HL-60 (cell line): Measurements from ENCODE around the gene JAML.

Experiments
- DNase-seq, 2 experiments: peaks; one replicate each; pipeline ENCODE4 v3.0.0-alpha.2; 2010 to 2020; ENCODE audit warnings: low read depth in 1 of 2, low spot score in 1 of 2
- H3K27ac ChIP-seq: fragments of 250-450 bp; sonication (Bioruptor Pico); replicated peaks from 2 replicates; pipeline ENCODE4 v1.5.1; 2020; ENCODE audit warnings: mild to moderate bottlenecking, moderate library complexity
- H3K27me3 ChIP-seq: fragments of 250-450 bp; sonication (Bioruptor Pico); 2 replicates; pipeline ENCODE4 v1.5.1; 2021; ENCODE audit warnings: mild to moderate bottlenecking, moderate library complexity; ENCODE audit not compliant: insufficient read depth, poor library complexity, severe bottlenecking
- H3K4me3 ChIP-seq: replicated peaks from 2 replicates; pipeline ENCODE4 v1.5.1; 2011; ENCODE audit warnings: mild to moderate bottlenecking, control low read depth, low read length; ENCODE audit not compliant: insufficient read depth
- CTCF ChIP-seq: IDR thresholded peaks from one replicate; pipeline ENCODE4 v1.5.1; 2011; ENCODE audit warnings: low read length, control low read depth, inconsistent platforms; ENCODE audit not compliant: insufficient read depth
- GABPA ChIP-seq: IDR thresholded peaks from 2 replicates; pipeline ENCODE4 v1.6.1; 2012; ENCODE audit warnings: low read depth
- POLR2AphosphoS5 ChIP-seq: IDR thresholded peaks from 2 replicates; pipeline ENCODE4 v1.6.1; 2012; ENCODE audit warnings: low read depth
- REST ChIP-seq: IDR thresholded peaks from 2 replicates; pipeline ENCODE4 v1.6.1; 2012; ENCODE audit warnings: low read depth; ENCODE audit not compliant: insufficient replicate concordance
- SPI1 ChIP-seq: IDR thresholded peaks from 2 replicates; pipeline ENCODE4 v1.6.1; 2012; ENCODE audit warnings: low read depth, mild to moderate bottlenecking, borderline replicate concordance

JAML gene

GRCh38 chr11:118263695-118264568, 39.1 kb upstream of the JAML start, which contains the start of gene MPZL2:
TSS of gene MPZL2 (minus strand) at chr11:118264297. CDS start at chr11:118264153, 144 bp downstream.
- no peak for DNase-seq
- no peak for TF ChIP-seq POLR2AphosphoS5
- no peak for TF ChIP-seq REST
- no peak for TF ChIP-seq CTCF
- TF ChIP-seq GABPA: no peak
- no peak for TF ChIP-seq SPI1
- Histone ChIP-seq H3K27me3 (no peaks in the 10 kb centered on the region), H3K4me3 (no peak within 1 kb of the TSS), H3K27ac (no peak within 1 kb of the TSS)

- no peak for TF ChIP-seq REST
- no peak for TF ChIP-seq CTCF
- no peak for TF ChIP-seq GABPA
- TF ChIP-seq SPI1: no peak
- TF ChIP-seq POLR2AphosphoS5: no peak
- no peak for DNase-seq
- H3K4me3 ChIP-seq: no peak overlapping the region
- no peaks in the 10 kb centered on the region for H3K27me3 ChIP-seq
- no peak overlapping the region for H3K27ac ChIP-seq
Observed at GRCh38 chr11:118263112-118263511, 38.3 kb upstream of the JAML start.

GRCh38 chr11:118260353-118260752, 35.5 kb upstream of the JAML start:
- TF ChIP-seq SPI1 (no peak), CTCF (no peak), GABPA (no peak), REST (no peak), POLR2AphosphoS5 (no peak)
- no peak for DNase-seq
- no peaks in the 10 kb centered on the region for H3K27me3 ChIP-seq

More at GRCh38 chr11:118260353-118260752, 35.5 kb upstream of the JAML start:
- Histone ChIP-seq H3K27ac (no peak overlapping the region), H3K4me3 (no peak overlapping the region)
